Measurements from ENCODE around the gene SPAG16.

The SPAG16 gene

GRCh38 chr2:214436470-214436869 is 1152.2 kb downstream of the SPAG16 start:
- no peak for TF ChIP-seq REST (IDR thresholded peaks at IDR 0.05; ENCODE audit: insufficient read depth in 1 of 2, low read depth in 2 of 2, low read length in 2 of 2)
- TF ChIP-seq POLR2AphosphoS5 (IDR thresholded peaks at IDR 0.05; ENCODE audit: low read depth, low read length), result no peak
- no peak for TF ChIP-seq SIN3A (IDR thresholded peaks at IDR 0.05; ENCODE audit: borderline replicate concordance, insufficient read depth, low read length)
- no peak for TF ChIP-seq FOXP2 (optimal IDR thresholded peaks at IDR 0.05; ENCODE audit: borderline replicate concordance, extremely low read depth, extremely low read length, insufficient read depth)
- TF ChIP-seq TAF1 (IDR thresholded peaks at IDR 0.05; ENCODE audit: borderline replicate concordance, insufficient read depth, low read length), result no peak

- TF ChIP-seq FOXP2 (optimal IDR thresholded peaks at IDR 0.05; ENCODE audit: borderline replicate concordance, extremely low read depth, extremely low read length, insufficient read depth) (no peak), POLR2AphosphoS5 (IDR thresholded peaks at IDR 0.05; ENCODE audit: low read depth, low read length) (no peak), SIN3A (IDR thresholded peaks at IDR 0.05; ENCODE audit: borderline replicate concordance, insufficient read depth, low read length) (no peak), REST (IDR thresholded peaks at IDR 0.05; ENCODE audit: insufficient read depth in 1 of 2, low read depth in 2 of 2, low read length in 2 of 2) (no peak), TAF1 (IDR thresholded peaks at IDR 0.05; ENCODE audit: borderline replicate concordance, insufficient read depth, low read length) (no peak)
These were observed 1166.0 kb downstream of the SPAG16 start for GRCh38 chr2:214450118-214450894.

- TF ChIP-seq SIN3A (IDR thresholded peaks at IDR 0.05; ENCODE audit: borderline replicate concordance, insufficient read depth, low read length) (no peak), TAF1 (IDR thresholded peaks at IDR 0.05; ENCODE audit: borderline replicate concordance, insufficient read depth, low read length) (no peak), FOXP2 (optimal IDR thresholded peaks at IDR 0.05; ENCODE audit: borderline replicate concordance, extremely low read depth, extremely low read length, insufficient read depth) (no peak)
These were observed 1167.4 kb downstream of the SPAG16 start for GRCh38 chr2:214451516-214452275.
